Measurements from ENCODE around the gene CDC42BPA. TPM values are rescaled to one million over a fixed set of nuclear protein-coding genes. Genes with fewer than 3 reads are reported as not detected.
A peak's percentile ranks its signal among the peaks of the same experiment; 100 is the strongest.

The CDC42BPA gene
- total RNA-seq, 2 donors from 2014 or later: 2.7 to 2.9 TPM

DNA sequence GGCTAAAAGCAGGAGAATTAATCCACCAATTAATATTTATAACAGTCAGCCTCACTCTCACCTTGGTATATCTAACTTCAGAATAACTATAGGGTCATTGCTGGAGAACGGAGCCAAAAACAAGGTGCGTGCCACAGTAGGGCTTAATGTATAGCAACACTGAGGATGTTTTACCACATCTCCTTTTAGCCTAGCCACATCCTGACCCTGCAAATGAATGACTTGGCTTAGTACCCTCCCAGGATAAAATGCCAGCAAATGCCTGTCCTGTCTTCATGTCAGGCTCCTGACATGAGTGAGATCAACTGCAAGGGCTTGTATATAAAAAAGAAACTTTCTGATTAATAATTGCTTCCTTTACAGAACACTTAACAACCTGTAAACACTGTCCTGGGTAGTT, 2.7 kb upstream of the CDC42BPA start:
- no peak for ATAC-seq (replicated peaks)
- peaks cover 40% of the 10 kb centered on the region for H3K27me3 Mint-ChIP-seq
- no peak overlapping the region for H3K4me3 Mint-ChIP-seq
- H3K9me3 Mint-ChIP-seq: peaks cover 5% of the 10 kb centered on the region
- no peaks in the 10 kb centered on the region for H3K36me3 Mint-ChIP-seq (ENCODE audit: low read depth)
- no peak overlapping the region for H3K27ac Mint-ChIP-seq
- H3K4me1 Mint-ChIP-seq: no peaks in the 10 kb centered on the region

- Mint-ChIP-seq H3K27me3 (peaks cover 44% of the 10 kb centered on the region), H3K27ac (no peak overlapping the region), H3K36me3 (ENCODE audit: low read depth) (no peaks in the 10 kb centered on the region), H3K4me1 (no peaks in the 10 kb centered on the region), H3K9me3 (peaks cover 5% of the 10 kb centered on the region), H3K4me3 (no peak overlapping the region)
- no peak for ATAC-seq (replicated peaks)
Measured at GRCh38 chr1:227320476-227320875, 2.2 kb upstream of the CDC42BPA start.

DNA sequence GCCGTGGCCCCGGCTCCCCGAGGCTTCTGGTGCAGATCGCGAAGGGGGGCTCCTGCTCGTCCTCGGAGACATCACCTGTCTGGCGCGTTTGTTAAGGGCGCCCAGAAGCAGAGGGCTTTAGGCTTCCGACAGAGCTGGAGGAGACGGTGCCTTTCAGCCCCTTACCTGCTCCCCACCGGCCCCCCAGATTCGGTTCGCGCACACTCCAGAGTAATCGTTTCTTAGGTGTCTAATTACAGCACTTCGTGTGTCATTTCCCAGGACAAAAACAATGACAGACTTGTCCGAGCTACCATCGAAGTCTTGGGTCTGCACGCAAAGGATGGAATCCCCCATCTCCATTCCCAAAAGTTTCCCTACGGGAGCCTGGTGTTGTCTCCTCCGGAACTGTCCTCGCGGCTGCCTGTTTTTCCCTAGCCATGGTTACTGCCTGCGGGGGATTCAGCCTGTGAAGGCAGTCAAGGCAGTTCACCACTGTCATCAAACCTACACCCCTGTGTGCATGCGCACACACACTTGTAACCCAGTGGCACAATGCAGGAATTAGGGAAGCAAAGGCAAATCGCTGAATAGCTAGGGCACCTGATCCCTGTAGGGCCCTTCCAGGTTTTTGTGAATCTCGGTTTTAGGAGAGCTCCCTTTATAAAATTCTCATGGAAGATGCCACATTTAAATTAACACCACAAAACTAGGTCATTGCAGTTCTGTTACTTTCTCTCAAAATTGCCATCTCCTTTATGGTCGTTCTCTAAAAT, 738 bp upstream of the CDC42BPA start:
- Mint-ChIP-seq H3K4me3 (peak overlapping the region; percentile 69), H3K27ac (no peak overlapping the region), H3K36me3 (ENCODE audit: low read depth) (no peaks in the 10 kb centered on the region), H3K27me3 (peaks cover 52% of the 10 kb centered on the region), H3K9me3 (peaks cover 5% of the 10 kb centered on the region), H3K4me1 (no peaks in the 10 kb centered on the region)
- no peak for ATAC-seq (replicated peaks)

DNA sequence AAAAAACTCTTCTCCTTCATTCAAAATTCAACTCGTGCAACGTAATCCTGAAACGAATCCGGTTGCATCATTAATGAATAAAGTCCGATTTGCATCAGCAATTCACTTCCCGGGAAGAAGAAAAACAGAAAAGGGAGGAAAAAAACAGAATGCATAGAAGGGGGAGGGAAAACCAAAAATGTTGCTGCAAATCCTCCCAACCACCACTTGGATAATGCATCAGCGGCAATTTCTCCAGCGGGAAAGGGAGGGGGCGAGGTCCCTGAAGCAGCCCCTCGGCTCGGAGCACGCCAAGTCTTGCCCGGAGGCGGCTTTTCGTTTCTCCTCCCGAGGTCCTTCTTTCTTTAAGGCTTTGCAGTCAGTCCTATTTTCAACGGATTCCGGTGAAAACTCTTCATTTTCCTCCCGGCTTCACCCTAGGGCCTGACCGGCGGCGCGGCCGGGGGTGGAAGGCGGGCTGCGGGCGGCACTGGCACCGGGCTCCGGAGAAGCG, 723 bp downstream of the CDC42BPA start:
- Mint-ChIP-seq H3K4me3 (peak overlapping the region; percentile 78), H3K9me3 (no peaks in the 10 kb centered on the region), H3K27me3 (peaks cover 52% of the 10 kb centered on the region), H3K27ac (no peak overlapping the region), H3K4me1 (no peaks in the 10 kb centered on the region), H3K36me3 (ENCODE audit: low read depth) (no peaks in the 10 kb centered on the region)
- peak; percentile 2 for ATAC-seq (replicated peaks)

GRCh38 chr1:227317011-227317451, 1.3 kb downstream of the CDC42BPA start:
- Mint-ChIP-seq H3K36me3 (ENCODE audit: low read depth) (no peaks in the 10 kb centered on the region), H3K27me3 (peaks cover 48% of the 10 kb centered on the region), H3K27ac (no peak overlapping the region), H3K4me1 (no peaks in the 10 kb centered on the region), H3K4me3 (peak overlapping the region; percentile 78), H3K9me3 (no peaks in the 10 kb centered on the region)
- no peak for ATAC-seq (replicated peaks)

DNA sequence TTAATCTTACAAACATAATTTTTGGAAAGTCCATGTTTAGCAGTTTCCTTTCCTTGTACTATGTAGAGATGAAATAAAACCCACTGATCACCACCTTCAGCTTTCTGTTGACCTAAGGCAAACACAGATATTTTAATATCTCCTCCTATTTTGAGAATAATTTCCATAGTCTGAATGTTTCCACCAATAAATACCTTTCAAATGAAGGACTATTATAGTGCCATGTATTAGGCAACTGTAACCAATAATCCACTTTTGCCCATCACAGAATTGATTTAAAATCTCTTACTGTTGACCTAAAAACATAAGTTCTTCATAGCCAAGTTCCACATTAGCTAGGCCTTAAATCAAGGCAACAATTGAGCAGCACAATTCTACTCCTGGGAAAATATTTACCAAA, 1.8 kb downstream of the CDC42BPA start:
- no peak for ATAC-seq (replicated peaks)
- H3K4me1 Mint-ChIP-seq: no peaks in the 10 kb centered on the region
- peak overlapping the region; percentile 78 for H3K4me3 Mint-ChIP-seq
- no peaks in the 10 kb centered on the region for H3K36me3 Mint-ChIP-seq (ENCODE audit: low read depth)
- H3K9me3 Mint-ChIP-seq: no peaks in the 10 kb centered on the region
- no peak overlapping the region for H3K27ac Mint-ChIP-seq
- peaks cover 51% of the 10 kb centered on the region for H3K27me3 Mint-ChIP-seq

- no peak for ATAC-seq (replicated peaks)
- no peaks in the 10 kb centered on the region for H3K36me3 Mint-ChIP-seq (ENCODE audit: low read depth)
- peaks cover 51% of the 10 kb centered on the region for H3K27me3 Mint-ChIP-seq
- no peak overlapping the region for H3K27ac Mint-ChIP-seq
- peak overlapping the region; percentile 78 for H3K4me3 Mint-ChIP-seq
- H3K4me1 Mint-ChIP-seq: no peaks in the 10 kb centered on the region
- H3K9me3 Mint-ChIP-seq: no peaks in the 10 kb centered on the region
Measured at GRCh38 chr1:227315629-227316346, 2.5 kb downstream of the CDC42BPA start.

DNA sequence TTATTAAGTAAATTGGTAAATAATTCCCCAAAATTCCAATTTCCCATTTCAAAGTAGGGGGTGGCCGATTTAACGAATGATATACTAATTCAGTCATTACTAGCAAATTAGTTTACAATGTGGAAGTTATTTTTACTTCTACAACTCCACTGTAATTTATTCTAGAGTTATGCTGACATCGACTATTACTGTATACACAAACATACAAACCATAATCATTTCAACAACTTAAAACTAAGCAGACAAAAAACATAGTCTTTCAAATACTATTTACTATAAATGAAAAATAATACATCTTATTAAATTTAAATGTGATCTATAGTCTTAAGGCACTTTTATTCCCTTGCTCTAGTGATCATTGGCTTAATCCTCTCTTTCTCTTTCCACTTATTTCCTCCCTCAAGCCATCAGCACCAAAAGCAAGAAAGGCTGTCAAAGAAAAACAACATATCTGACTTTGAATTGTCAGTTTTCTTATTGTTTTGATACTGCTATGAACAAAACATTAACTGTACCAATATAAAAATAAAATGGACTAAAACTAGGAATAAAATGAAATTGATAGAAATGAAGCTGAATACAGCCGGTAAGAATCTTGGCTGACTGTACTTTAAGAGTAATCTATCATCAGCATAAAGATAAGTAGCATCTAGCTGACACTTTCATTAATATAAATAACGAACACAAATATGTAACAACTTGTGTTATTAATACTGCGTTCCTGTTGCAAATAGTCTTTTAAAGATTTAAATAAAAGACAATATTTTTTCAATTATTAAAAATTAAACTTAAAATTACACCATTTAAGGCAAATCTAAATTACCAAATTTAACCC, 4.1 kb downstream of the CDC42BPA start:
- no peak for ATAC-seq (replicated peaks)
- Mint-ChIP-seq H3K27me3 (peaks cover 47% of the 10 kb centered on the region), H3K4me3 (no peak overlapping the region)

DNA sequence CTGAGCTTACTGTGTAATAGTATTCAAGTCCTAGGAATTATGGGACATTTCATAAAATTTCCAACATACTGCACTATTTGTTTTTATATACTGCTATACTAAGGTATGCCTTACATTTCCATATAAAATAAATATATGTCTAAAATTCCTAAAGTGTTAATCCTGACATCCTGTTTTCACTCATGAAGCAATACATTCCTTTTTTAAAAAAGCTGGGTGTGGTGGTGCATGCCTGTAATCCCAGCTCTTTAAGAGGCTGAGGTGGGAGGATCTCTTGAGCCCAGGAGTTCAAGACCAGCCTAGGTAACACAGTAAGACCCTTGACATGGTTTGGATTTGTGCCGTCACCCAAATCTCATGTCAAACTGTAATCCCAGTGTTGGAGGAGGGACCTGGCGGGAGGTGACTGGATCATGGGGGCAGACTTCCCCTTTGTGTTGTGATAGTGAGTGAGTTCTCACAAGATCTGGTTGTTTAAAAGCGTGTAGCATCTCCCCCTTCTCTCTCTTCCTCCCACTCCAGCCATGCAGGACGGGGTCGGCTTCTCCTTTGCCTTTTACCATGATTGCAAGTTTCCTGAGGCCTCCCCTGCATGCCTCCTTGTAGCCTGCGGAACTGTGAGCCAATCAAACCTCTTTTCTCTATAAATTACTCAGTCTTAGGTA, 5.8 kb downstream of the CDC42BPA start:
- H3K27me3 Mint-ChIP-seq: peaks cover 43% of the 10 kb centered on the region
- H3K36me3 Mint-ChIP-seq (ENCODE audit: low read depth): no peaks in the 10 kb centered on the region
- H3K4me1 Mint-ChIP-seq: no peaks in the 10 kb centered on the region
- no peak overlapping the region for H3K4me3 Mint-ChIP-seq
- ATAC-seq (replicated peaks): no peak
- no peaks in the 10 kb centered on the region for H3K9me3 Mint-ChIP-seq
- H3K27ac Mint-ChIP-seq: no peak overlapping the region

More for the DNA sequence above, 4.1 kb downstream of the CDC42BPA start:
- Mint-ChIP-seq H3K4me1 (no peaks in the 10 kb centered on the region), H3K27ac (no peak overlapping the region), H3K9me3 (no peaks in the 10 kb centered on the region), H3K36me3 (ENCODE audit: low read depth) (no peaks in the 10 kb centered on the region)

GRCh38 chr1:227311389-227312001, 6.8 kb downstream of the CDC42BPA start:
- Mint-ChIP-seq H3K36me3 (ENCODE audit: low read depth) (no peaks in the 10 kb centered on the region), H3K4me1 (no peaks in the 10 kb centered on the region), H3K27ac (no peak overlapping the region), H3K9me3 (no peaks in the 10 kb centered on the region), H3K4me3 (no peak overlapping the region), H3K27me3 (peaks cover 36% of the 10 kb centered on the region)
- ATAC-seq (replicated peaks): no peak

- Mint-ChIP-seq H3K27me3 (peaks cover 21% of the 10 kb centered on the region), H3K4me3 (no peak overlapping the region), H3K4me1 (no peaks in the 10 kb centered on the region), H3K9me3 (no peaks in the 10 kb centered on the region), H3K36me3 (ENCODE audit: low read depth) (no peaks in the 10 kb centered on the region), H3K27ac (no peak overlapping the region)
- no peak for ATAC-seq (replicated peaks)
Measured at GRCh38 chr1:227308367-227309336, 9.6 kb downstream of the CDC42BPA start.

GRCh38 chr1:227306689-227307088, 11.6 kb downstream of the CDC42BPA start:
- Mint-ChIP-seq H3K27ac (no peak overlapping the region), H3K9me3 (no peaks in the 10 kb centered on the region), H3K4me1 (no peaks in the 10 kb centered on the region), H3K4me3 (no peak overlapping the region), H3K27me3 (peaks cover 14% of the 10 kb centered on the region), H3K36me3 (ENCODE audit: low read depth) (no peaks in the 10 kb centered on the region)
- no peak for ATAC-seq (replicated peaks)

All from activated T-helper 17 cell treated with anti-CD3 and anti-CD28 coated beads, Interleukin-2, amount 50 U/mL, for 72 hours (primary cell).